H1 (cell line): ENCODE measurements around the gene LY6G5C. TPM values are rescaled to one million over a fixed set of nuclear protein-coding genes. Genes with fewer than 3 reads are reported as not detected.
A peak's percentile ranks its signal among the peaks of the same experiment; 100 is the strongest.

ENCODE experiments used
- CTCF ChIA-PET: fragments of 300-600 bp; sonication (Branson Sonifier 250); formaldehyde crosslinking; loops from one replicate; lab custom pipeline; 2021; ENCODE audit not compliant: partially characterized antibody; lab: Charles Lee
- POLR2A ChIA-PET: fragments of 300-600 bp; sonication (Branson Sonifier 250); formaldehyde crosslinking; loops from one replicate; lab custom pipeline; 2021; ENCODE audit warnings: inconsistent platforms; ENCODE audit not compliant: partially characterized antibody; lab: Charles Lee
- DNase-seq, 2 experiments: peaks; one replicate each; pipeline versions ENCODE4 v3.0.0 to v3.0.0-alpha.2; 2010 to 2022; ENCODE audit warnings: low spot score in 2 of 2, low read depth in 1 of 2, mixed read lengths in 1 of 2
- FAIRE-seq: peaks from 2 replicates; lab custom pipeline; 2011; peaks lifted over from hg19 to GRCh38; lab: Jason Lieb, UNC
- H2AFZ ChIP-seq: 2 replicates; pipeline ENCODE4 v1.8.1; 2012; ENCODE audit warnings: low read length, inconsistent platforms
- H2AK5ac ChIP-seq: 2 replicates; pipeline ENCODE4 v1.6.1; 2013; ENCODE audit warnings: low read depth, low read length
- H2BK120ac ChIP-seq: replicated peaks from 2 replicates; pipeline ENCODE3; 2013; ENCODE audit warnings: low read depth, low read length, inconsistent platforms
- H2BK12ac ChIP-seq: 2 replicates; pipeline ENCODE4 v1.6.1; 2013; ENCODE audit warnings: low read depth, low read length
- H2BK15ac ChIP-seq: 2 replicates; pipeline ENCODE4 v1.6.1; 2013; ENCODE audit warnings: low read length
- H2BK20ac ChIP-seq: 2 replicates; pipeline ENCODE4 v1.6.1; 2013; ENCODE audit warnings: low read length
- H2BK5ac ChIP-seq: 2 replicates; pipeline ENCODE4 v1.6.1; 2013; ENCODE audit warnings: low read depth, low read length
- H3K14ac ChIP-seq: 2 replicates; pipeline ENCODE4 v1.6.1; 2013; ENCODE audit warnings: inconsistent platforms; ENCODE audit not compliant: insufficient read length
- H3K18ac ChIP-seq: 2 replicates; pipeline ENCODE4 v1.6.1; 2013; ENCODE audit warnings: low read length; ENCODE audit errors: extremely low read depth
- H3K23ac ChIP-seq: 2 replicates; pipeline ENCODE4 v1.6.1; 2013; ENCODE audit warnings: inconsistent platforms; ENCODE audit not compliant: insufficient read length
- H3K23me2 ChIP-seq: 2 replicates; pipeline ENCODE4 v1.6.1; 2013; ENCODE audit warnings: low read depth, low read length
- H3K27ac ChIP-seq: 2 replicates; pipeline ENCODE4 v1.6.1; 2011; ENCODE audit warnings: low read depth, low read length, inconsistent platforms
- H3K27me3 ChIP-seq, 4 experiments: replicated peaks in 1 of 4; 1 replicate in 1 of 4; 2 replicates in 3 of 4; pipeline versions ENCODE4 v1.6.1 to v1.8.1; 2011 to 2013; ENCODE audit warnings: low read length in 3 of 4, mild to moderate bottlenecking in 3 of 4, inconsistent platforms in 2 of 4, mixed read lengths in 2 of 4, moderate library complexity in 1 of 4; ENCODE audit not compliant: control insufficient read depth in 3 of 4, insufficient read depth in 3 of 4; ENCODE audit errors: extremely low read depth in 1 of 4
- H3K36me3 ChIP-seq, 4 experiments: 2 replicates each; pipeline versions ENCODE4 v1.6.1 to v1.8.1; 2011 to 2013; ENCODE audit warnings: mild to moderate bottlenecking in 4 of 4, low read length in 3 of 4, moderate library complexity in 2 of 4, control low read depth in 1 of 4, inconsistent platforms in 1 of 4; ENCODE audit not compliant: insufficient read depth in 4 of 4, control insufficient read depth in 2 of 4
- H3K4ac ChIP-seq: replicated peaks from 2 replicates; pipeline ENCODE3; 2013; ENCODE audit warnings: low read length, low read depth, mixed read lengths, inconsistent platforms; ENCODE audit not compliant: insufficient read length
- H3K4me1 ChIP-seq, 4 experiments: replicated peaks in 1 of 4; 1 replicate in 1 of 4; 2 replicates in 3 of 4; pipeline versions ENCODE4 v1.6.1 to v1.8.1; 2011 to 2013; ENCODE audit warnings: low read length in 3 of 4, inconsistent platforms in 2 of 4, mixed read lengths in 1 of 4; ENCODE audit not compliant: insufficient read depth in 4 of 4, control insufficient read depth in 3 of 4
- H3K4me2 ChIP-seq, 2 experiments: 2 replicates each; pipeline versions ENCODE4 v1.6.1 to v1.8.1; 2011 to 2013; ENCODE audit warnings: low read depth in 2 of 2, low read length in 2 of 2, control low read depth in 1 of 2, inconsistent platforms in 1 of 2, mild to moderate bottlenecking in 1 of 2; ENCODE audit not compliant: insufficient read depth in 1 of 2
- H3K4me3 ChIP-seq, 4 experiments: fragments of 200-600, 300-600 bp in 1 of 4; sonication (generic), shearing (Covaris generic), sonication (Bioruptor Twin) in 1 of 4; 2 replicates each; pipeline versions ENCODE4 v1.5.1 to v1.8.1; 2011 to 2016; ENCODE audit warnings: low read length in 4 of 4, low read depth in 3 of 4, control low read depth in 2 of 4, inconsistent platforms in 2 of 4, mild to moderate bottlenecking in 2 of 4, mixed read lengths in 1 of 4, moderate library complexity in 1 of 4; ENCODE audit not compliant: insufficient read depth in 2 of 4; ENCODE audit errors: extremely low read depth in 1 of 4
- H3K56ac ChIP-seq: replicated peaks from 2 replicates; pipeline ENCODE3; 2013; ENCODE audit warnings: low read depth, mild to moderate bottlenecking, mixed read lengths, low read length, inconsistent platforms; ENCODE audit not compliant: insufficient read length
- H3K79me1 ChIP-seq: 2 replicates; pipeline ENCODE4 v1.6.1; 2013; ENCODE audit warnings: low read depth, low read length, control low read depth
- H3K79me2 ChIP-seq, 2 experiments: 2 replicates each; pipeline versions ENCODE4 v1.6.1 to v1.8.1; 2012 to 2013; ENCODE audit warnings: low read length in 2 of 2, mild to moderate bottlenecking in 2 of 2, inconsistent platforms in 1 of 2; ENCODE audit not compliant: insufficient read depth in 2 of 2, control insufficient read depth in 1 of 2
- H3K9ac ChIP-seq, 4 experiments: replicated peaks in 1 of 4; 1 replicate in 1 of 4; 2 replicates in 3 of 4; pipeline versions ENCODE4 v1.6.1 to v1.8.1; 2011 to 2013; ENCODE audit warnings: low read depth in 3 of 4, low read length in 3 of 4, control low read depth in 2 of 4, mild to moderate bottlenecking in 2 of 4, moderate library complexity in 2 of 4, inconsistent platforms in 1 of 4; ENCODE audit errors: extremely low read depth in 1 of 4
- H3K9me3 ChIP-seq, 2 experiments: 2 replicates each; pipeline versions ENCODE4 v1.6.1 to v1.8.1; 2012 to 2013; ENCODE audit warnings: mild to moderate bottlenecking in 2 of 2, moderate library complexity in 2 of 2, control low read depth in 1 of 2, inconsistent platforms in 1 of 2, low read depth in 1 of 2, low read length in 1 of 2, mixed read lengths in 1 of 2; ENCODE audit not compliant: insufficient read depth in 2 of 2
- H4K20me1 ChIP-seq, 2 experiments: replicated peaks in 1 of 2; 2 replicates each; pipeline versions ENCODE3 to v1.8.1; 2011 to 2013; ENCODE audit warnings: inconsistent platforms in 2 of 2, low read length in 2 of 2, mild to moderate bottlenecking in 1 of 2; ENCODE audit not compliant: insufficient read depth in 2 of 2, control insufficient read depth in 1 of 2
- H4K5ac ChIP-seq: 2 replicates; pipeline ENCODE4 v1.6.1; 2013; ENCODE audit warnings: low read length, low read depth, mixed read lengths, inconsistent platforms; ENCODE audit not compliant: insufficient read length
- H4K8ac ChIP-seq: 2 replicates; pipeline ENCODE4 v1.8.0; 2013; ENCODE audit warnings: mild to moderate bottlenecking, moderate library complexity, low read length, inconsistent platforms; ENCODE audit not compliant: insufficient read depth; ENCODE audit errors: extremely low read depth
- H4K91ac ChIP-seq: replicated peaks from 2 replicates; pipeline ENCODE3; 2013; ENCODE audit warnings: low read length, mixed read lengths, inconsistent platforms; ENCODE audit not compliant: insufficient read length
- EGR1 ChIP-seq: IDR thresholded peaks from 2 replicates; pipeline ENCODE4 v1.6.1; 2011; ENCODE audit warnings: low read depth, low read length, borderline replicate concordance
- JUND ChIP-seq: IDR thresholded peaks from 2 replicates; pipeline ENCODE4 v1.6.1; 2011; ENCODE audit warnings: mild to moderate bottlenecking, improper control_type of control experiment, low read length
- KDM4A ChIP-seq: IDR thresholded peaks from one replicate; pipeline ENCODE4 v1.7.1; 2012; ENCODE audit warnings: low read depth, mild to moderate bottlenecking, moderate library complexity, low read length, inconsistent platforms; ENCODE audit not compliant: severe bottlenecking
- POU5F1 ChIP-seq: IDR thresholded peaks from 2 replicates; pipeline ENCODE4 v1.6.1; 2011; ENCODE audit warnings: low read depth, mild to moderate bottlenecking, low read length, moderate library complexity
- RBBP5 ChIP-seq: IDR thresholded peaks from 2 replicates; pipeline ENCODE4 v1.7.1; 2012; ENCODE audit warnings: low read depth, mild to moderate bottlenecking, inconsistent platforms, low read length, moderate library complexity, borderline replicate concordance
- SIX5 ChIP-seq: IDR thresholded peaks from 2 replicates; pipeline ENCODE4 v1.6.1; 2011; ENCODE audit warnings: mild to moderate bottlenecking, low read depth, low read length
- SRF ChIP-seq: IDR thresholded peaks from 2 replicates; pipeline ENCODE4 v1.6.1; 2011; ENCODE audit warnings: mild to moderate bottlenecking, low read depth, low read length, moderate library complexity
- TAF7 ChIP-seq: optimal IDR thresholded peaks from 2 replicates; pipeline ENCODE3; 2011; ENCODE audit warnings: low read depth, mild to moderate bottlenecking, inconsistent platforms, low read length, moderate library complexity, borderline replicate concordance
- WGBS, 2 experiments: shearing (Covaris generic) in 1 of 2; methylation state at CpG; one replicate each; pipeline versions ENCODE4 v1.1.6 to v1.1.7; 2013 to 2015; ENCODE audit warnings: low lambda C conversion rate in 2 of 2, mixed read lengths in 2 of 2, inconsistent platforms in 1 of 2, low coverage in 1 of 2, missing lambda C conversion rate in 1 of 2; ENCODE audit not compliant: insufficient replicate concordance in 2 of 2, insufficient coverage in 1 of 2, insufficient read length in 1 of 2; ENCODE audit errors: extremely low coverage in 1 of 2, missing lambda C conversion rate in 1 of 2; 5-methylcytosine and 5-hydroxymethylcytosine counted together
- polyA plus RNA-seq, 7 experiments: library from polyadenylated mRNA; depleted of rRNA in 3 of 7; stranded (reverse) in 5 of 7; unstranded in 2 of 7; fragments of >200 nt in 5 of 7; fragments of 200-250 nt in 2 of 7; gene quantifications; 1 replicate in 5 of 7; 2 replicates in 1 of 7; 4 replicates in 1 of 7; pipeline versions ENCODE4 v1.2.1 to v1.2.3, GENCODE V29; 2011 to 2013; ENCODE audit warnings: missing spikeins in 2 of 7, mixed read lengths in 2 of 7
- total RNA-seq: library from RNA; stranded (reverse); fragmentation: NEBNext Ultra II Directional; extraction: Animal tissue kit (Norgen Biotek cat#: 25700); gene quantifications from 2 replicates; pipeline ENCODE4 v1.2.1, GENCODE V29; 2021
- TF ChIP-seq, protein P1 (sequence below): IDR thresholded peaks from 2 replicates; pipeline ENCODE4 v1.6.1; 2011; ENCODE audit warnings: low read depth, mild to moderate bottlenecking, low read length; ENCODE audit not compliant: insufficient read depth

LY6G5C gene
- total and polyA plus RNA-seq, 2 of the 8 experiments (the other 6 are each of a cell fraction or from before 2014, with no cell fraction given): 1.1 to 1.8 TPM

DNA sequence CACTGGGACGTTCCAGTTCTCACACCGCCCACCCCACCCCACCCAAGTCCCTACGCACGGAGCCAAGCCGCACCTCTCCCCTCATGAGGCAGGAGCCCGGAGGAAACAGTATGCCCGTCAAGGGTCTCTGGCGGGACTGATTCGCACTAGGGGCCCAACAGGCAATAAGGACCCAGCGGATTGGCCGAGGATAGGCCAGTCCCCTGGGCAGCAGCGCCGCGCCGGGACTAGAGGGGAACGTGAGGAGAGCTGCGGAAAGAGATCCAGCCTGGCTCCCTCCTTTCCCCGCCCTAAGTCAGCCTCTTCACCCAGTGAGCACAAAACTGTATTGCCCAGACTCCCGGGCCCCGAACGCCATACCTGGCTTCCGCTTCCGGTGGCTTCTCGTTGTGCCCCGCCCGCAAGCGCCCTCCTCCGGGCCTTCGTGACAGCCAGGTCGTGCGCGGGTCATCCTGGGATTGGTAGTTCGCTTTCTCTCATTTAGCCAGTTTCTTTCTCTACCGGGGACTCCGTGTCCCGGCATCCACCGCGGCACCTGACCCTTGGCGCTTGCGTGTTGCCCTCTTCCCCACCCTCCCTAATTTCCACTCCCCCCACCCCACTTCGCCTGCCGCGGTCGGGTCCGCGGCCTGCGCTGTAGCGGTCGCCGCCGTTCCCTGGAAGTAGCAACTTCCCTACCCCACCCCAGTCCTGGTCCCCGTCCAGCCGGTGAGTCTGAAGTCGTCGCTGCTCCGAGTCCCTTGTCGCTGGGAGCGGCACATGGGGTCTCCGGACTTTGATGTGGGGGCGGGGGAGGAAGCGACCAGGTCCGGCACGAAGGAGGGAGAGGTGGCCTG, 15.1 kb downstream of the LY6G5C start, which contains the start of gene CSNK2B:
CSNK2B (plus strand) TSS at position 580 of the 836 bp plus-strand sequence. CDS start 752 bp downstream, outside the sequence.
- WGBS, 2 experiments: 3% methylated on average over 32 of the region's 63 CpGs; no CpG with 5 or more reads in 1 of the 2 experiments
- 0 out of 4 replicates have a peak, but pooled peaks cover 0 to under 1% of the 10 kb centered on the region in 2 experiments for H3K9me3 ChIP-seq
- H2BK12ac ChIP-seq: peak within 1 kb of the TSS; percentile 30; the same call in 1 of the 2 replicates
- peak within 1 kb of the TSS; percentile 96 for H3K4ac ChIP-seq
- H3K14ac ChIP-seq: no peak within 1 kb of the TSS
- DNase-seq: peak; percentile 88 to 91
- peak within 1 kb of the TSS; percentile 94 for H4K8ac ChIP-seq
- peak within 1 kb of the TSS; percentile 88 to 94 (median 91) for H3K4me3 ChIP-seq
- peaks cover 0 to 41% of the 10 kb centered on the region in 2 experiments; a peak in 3 of 4 replicates for H3K79me2 ChIP-seq
- H2BK15ac ChIP-seq: peak within 1 kb of the TSS; percentile 93; the same call in 1 of the 2 replicates
- no peak within 1 kb of the TSS for H2BK120ac ChIP-seq
- H3K27me3 ChIP-seq: no peaks in the 10 kb centered on the region
- peaks cover 0 to 12% (median 4%) of the 10 kb centered on the region in 4 experiments; a peak in 5 of 7 replicates for H3K4me1 ChIP-seq
- peak within 1 kb of the TSS; percentile 91 for H2BK5ac ChIP-seq
- ChIA-PET POLR2A (interaction anchor here (0.6 to 25.5 kb wide), 28 partner anchors 7 to 232 kb away, joined by 3 to 883 read pairs (median 4); partner anchors contain the start of genes AIF1, APOM, ATP6V1G2 and BAG6), CTCF (interaction anchor here (0.5 to 3.8 kb wide), 10 partner anchors 12 to 168 kb away, joined by 3 to 38 read pairs (median 4); partner anchors contain the start of genes APOM and BAG6)
- H3K23me2 ChIP-seq: peaks cover 10% of the 10 kb centered on the region
- H4K91ac ChIP-seq: peak within 1 kb of the TSS; percentile 94
- no peak within 1 kb of the TSS for H2BK20ac ChIP-seq
- peak within 1 kb of the TSS; percentile 25; the same call in 1 of the 2 replicates for H2AFZ ChIP-seq
- no peak for FAIRE-seq
- peak within 1 kb of the TSS; percentile 97 for H3K27ac ChIP-seq
- H3K9ac ChIP-seq: peak within 1 kb of the TSS; percentile 80 to 95 (median 90)
- peak within 1 kb of the TSS; percentile 98 for H3K18ac ChIP-seq
- no peak within 1 kb of the TSS for H2AK5ac ChIP-seq
- peaks cover 27 to 54% (median 42%) of the 10 kb centered on the region in 4 experiments for H3K36me3 ChIP-seq
- H3K56ac ChIP-seq: peak within 1 kb of the TSS; percentile 43
- no peak within 1 kb of the TSS for H3K23ac ChIP-seq
- peaks cover 9% of the 10 kb centered on the region for H3K79me1 ChIP-seq
- H3K4me2 ChIP-seq: peak within 1 kb of the TSS; percentile 74 to 85
- peak within 1 kb of the TSS; percentile 92 for H4K5ac ChIP-seq
- peaks cover 7 to 11% of the 10 kb centered on the region in 2 experiments for H4K20me1 ChIP-seq
- no peak for TF ChIP-seq JUND
- peak; percentile 88 for TF ChIP-seq SIX5
- TF ChIP-seq EGR1: 0 out of 2 replicates have a peak, but pooled peaks have one; percentile 38
- peak; percentile 95; the same call in 1 of the 2 replicates for TF ChIP-seq RBBP5
- TF ChIP-seq TAF7: peak; percentile 94
- TF ChIP-seq POU5F1: no peak
- TF ChIP-seq KDM4A: peak; percentile 80
- TF ChIP-seq, protein P1, sequence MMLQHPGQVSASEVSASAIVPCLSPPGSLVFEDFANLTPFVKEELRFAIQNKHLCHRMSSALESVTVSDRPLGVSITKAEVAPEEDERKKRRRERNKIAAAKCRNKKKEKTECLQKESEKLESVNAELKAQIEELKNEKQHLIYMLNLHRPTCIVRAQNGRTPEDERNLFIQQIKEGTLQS: peak; percentile 63; the same call in 1 of the 2 replicates
- peak; percentile 42; the same call in 1 of the 2 replicates for TF ChIP-seq SRF
